ENCODE data around the gene NUS1. TPM values are rescaled to one million over a fixed set of nuclear protein-coding genes. Genes with fewer than 3 reads are reported as not detected.

NUS1 gene
- polyA plus RNA-seq, 1 donor (not counting 4 experiments of a cell fraction or from before 2014, with no cell fraction given): 29.0 TPM

GRCh38 chr6:117729613-117730012 is 54.3 kb downstream of the NUS1 start:
- dilution Hi-C loops (cut with MboI; ENCODE audit: extremely low pct_ligation_motif_present, low sequenced_read_pairs): no loop called here
- Histone ChIP-seq H3K4me2 (ENCODE audit: control insufficient read depth, extremely low read depth, insufficient read depth, low read depth, low read length) (no peak overlapping the region), H3K4me3 (ENCODE audit: control insufficient read depth in 2 of 3, extremely low read depth in 1 of 3, insufficient read depth in 2 of 3, low read depth in 1 of 3, low read length in 3 of 3) (no peak overlapping the region), H3K9me3 (ENCODE audit: control insufficient read depth, low read depth, low read length) (no peaks in the 10 kb centered on the region), H3K9me1 (ENCODE audit: control insufficient read depth, extremely low read depth, insufficient read depth, low read length) (no peaks in the 10 kb centered on the region), H3K4me1 (ENCODE audit: control insufficient read depth, extremely low read depth, insufficient read depth, low read length) (no peaks in the 10 kb centered on the region), H3K27me3 (ENCODE audit: control insufficient read depth, extremely low read depth, insufficient read depth, low read length) (no peaks in the 10 kb centered on the region), H3K36me3 (ENCODE audit: control insufficient read depth in 2 of 2, extremely low read depth in 1 of 2, insufficient read depth in 2 of 2, low read length in 2 of 2) (no peaks in the 10 kb centered on the region), H3K79me2 (ENCODE audit: control insufficient read depth, insufficient read depth, low read length) (no peaks in the 10 kb centered on the region), H2AFZ (ENCODE audit: control insufficient read depth, low read length) (no peak overlapping the region), H4K20me1 (ENCODE audit: control insufficient read depth, extremely low read depth, insufficient read depth, low read length) (no peaks in the 10 kb centered on the region), H3K27ac (ENCODE audit: control insufficient read depth, insufficient read depth, low read length) (no peak overlapping the region), H3K9ac (ENCODE audit: control insufficient read depth, extremely low read depth, insufficient read depth, low read length) (no peak overlapping the region)
- TF ChIP-seq EZH2 (IDR thresholded peaks at IDR 0.05; ENCODE audit: low read length): no peak
- TF ChIP-seq CTCF (optimal IDR thresholded peaks at IDR 0.05 in 1 of 3, IDR thresholded peaks at IDR 0.05 in 1 of 3, conservative IDR thresholded peaks at IDR 0.05 in 1 of 3; ENCODE audit: extremely low read depth in 1 of 3, insufficient read depth in 2 of 3, low read length in 3 of 3): no peak
- FAIRE-seq (no peak), DNase-seq (ENCODE audit: low read depth, low spot score) (no peak)

- dilution Hi-C loops (cut with MboI; ENCODE audit: extremely low pct_ligation_motif_present, low sequenced_read_pairs): no loop called here
- no peak for FAIRE-seq
- TF ChIP-seq EZH2 (IDR thresholded peaks at IDR 0.05; ENCODE audit: low read length) (no peak), CTCF (optimal IDR thresholded peaks at IDR 0.05 in 1 of 3, IDR thresholded peaks at IDR 0.05 in 1 of 3, conservative IDR thresholded peaks at IDR 0.05 in 1 of 3; ENCODE audit: extremely low read depth in 1 of 3, insufficient read depth in 2 of 3, low read length in 3 of 3) (no peak)
- H3K9me1 ChIP-seq (ENCODE audit: control insufficient read depth, extremely low read depth, insufficient read depth, low read length): no peaks in the 10 kb centered on the region
- H4K20me1 ChIP-seq (ENCODE audit: control insufficient read depth, extremely low read depth, insufficient read depth, low read length): no peaks in the 10 kb centered on the region
- no peaks in the 10 kb centered on the region for H3K79me2 ChIP-seq (ENCODE audit: control insufficient read depth, insufficient read depth, low read length)
- DNase-seq (ENCODE audit: low read depth, low spot score): no peak
- no peaks in the 10 kb centered on the region for H3K9me3 ChIP-seq (ENCODE audit: control insufficient read depth, low read depth, low read length)
- H3K4me2 ChIP-seq (ENCODE audit: control insufficient read depth, extremely low read depth, insufficient read depth, low read depth, low read length): no peak overlapping the region
- H3K36me3 ChIP-seq (ENCODE audit: control insufficient read depth in 2 of 2, extremely low read depth in 1 of 2, insufficient read depth in 2 of 2, low read length in 2 of 2): no peaks in the 10 kb centered on the region
- no peaks in the 10 kb centered on the region for H3K4me1 ChIP-seq (ENCODE audit: control insufficient read depth, extremely low read depth, insufficient read depth, low read length)
- H3K9ac ChIP-seq (ENCODE audit: control insufficient read depth, extremely low read depth, insufficient read depth, low read length): no peak overlapping the region
- H3K27me3 ChIP-seq (ENCODE audit: control insufficient read depth, extremely low read depth, insufficient read depth, low read length): no peaks in the 10 kb centered on the region
- no peak overlapping the region for H3K4me3 ChIP-seq (ENCODE audit: control insufficient read depth in 2 of 3, extremely low read depth in 1 of 3, insufficient read depth in 2 of 3, low read depth in 1 of 3, low read length in 3 of 3)
- H2AFZ ChIP-seq (ENCODE audit: control insufficient read depth, low read length): no peak overlapping the region
- no peak overlapping the region for H3K27ac ChIP-seq (ENCODE audit: control insufficient read depth, insufficient read depth, low read length)
Observed at GRCh38 chr6:117733341-117733740, 58.1 kb downstream of the NUS1 start.

Measured in keratinocyte (primary cell).